ENCODE measurements around the gene TP73.

GRCh38 chr1:3678361-3679097 lies 26.2 kb downstream of the TP73 start:
- TF ChIP-seq SUZ12 (IDR thresholded peaks at IDR 0.05; ENCODE audit: extremely low read depth, insufficient read depth, insufficient read length) (no peak), YY1 (IDR thresholded peaks at IDR 0.05; ENCODE audit: insufficient read depth, insufficient read length) (no peak), ZNF274 (IDR thresholded peaks at IDR 0.05; ENCODE audit: low read depth, low read length) (no peak)
